BE2C (cell line): ENCODE results near the gene PROK1.
"Not testable (repeated sequence)": the region's sequence is repeated elsewhere in the genome, so short reads cannot be mapped to it uniquely, and the experiment has no call there.

Experiments used
- DNase-seq: peaks from one replicate; pipeline ENCODE4 v3.0.0-alpha.2; 2020
- H3K27me3 ChIP-seq: fragments of 250-450 bp; sonication (Bioruptor Pico); 2 replicates; pipeline ENCODE4 v1.5.1; 2020; ENCODE audit warnings: mild to moderate bottlenecking
- H3K36me3 ChIP-seq: fragments of 250-450 bp; sonication (Bioruptor Pico); 2 replicates; pipeline ENCODE4 v1.5.1; 2020; ENCODE audit warnings: mild to moderate bottlenecking
- H3K4me1 ChIP-seq: fragments of 250-450 bp; sonication (Bioruptor Pico); 2 replicates; pipeline ENCODE4 v1.5.1; 2020
- H3K4me3 ChIP-seq: 2 replicates; pipeline ENCODE4 v1.5.1; 2011; ENCODE audit warnings: low read depth, low read length
- H3K9me3 ChIP-seq: fragments of 250-450 bp; sonication (Bioruptor Pico); 2 replicates; pipeline ENCODE4 v1.5.1; 2020
- CTCF ChIP-seq: IDR thresholded peaks from 2 replicates; pipeline ENCODE4 v1.5.1; 2012; ENCODE audit warnings: mild to moderate bottlenecking, low read depth, low read length

PROK1 gene

GRCh38 chr1:110438893-110439292, 12.1 kb upstream of the PROK1 start:
- H3K36me3 ChIP-seq = no peaks in the 10 kb centered on the region
- H3K27me3 ChIP-seq = no peaks in the 10 kb centered on the region
- no peak for DNase-seq
- TF ChIP-seq CTCF = no peak
- H3K4me3 ChIP-seq = no peak overlapping the region
- H3K4me1 ChIP-seq = peaks cover 8% of the 10 kb centered on the region
- H3K9me3 ChIP-seq = no peaks in the 10 kb centered on the region; the same call in none of the 2 replicates

- not testable (repeated sequence) for H3K36me3 ChIP-seq, H3K4me3 ChIP-seq, DNase-seq, H3K27me3 ChIP-seq, H3K9me3 ChIP-seq, H3K4me1 ChIP-seq
Measured at GRCh38 chr1:110439873-110440272, 11.1 kb upstream of the PROK1 start.

- Histone ChIP-seq H3K4me3 (no peak overlapping the region), H3K36me3 (no peaks in the 10 kb centered on the region), H3K27me3 (no peaks in the 10 kb centered on the region), H3K4me1 (peaks cover 3% of the 10 kb centered on the region; the same call in 1 of the 2 replicates), H3K9me3 (no peaks in the 10 kb centered on the region)
- DNase-seq = no peak
- TF ChIP-seq CTCF = no peak
Measured at GRCh38 chr1:110440877-110441276, 10.1 kb upstream of the PROK1 start.

- DNase-seq = no peak
- no peaks in the 10 kb centered on the region for H3K36me3 ChIP-seq
- no peak overlapping the region for H3K4me3 ChIP-seq
- no peaks in the 10 kb centered on the region for H3K27me3 ChIP-seq
- no peaks in the 10 kb centered on the region for H3K9me3 ChIP-seq
- peaks cover 3% of the 10 kb centered on the region; the same call in 1 of the 2 replicates for H3K4me1 ChIP-seq
- TF ChIP-seq CTCF = no peak
Measured at GRCh38 chr1:110441888-110442287, 9.1 kb upstream of the PROK1 start.

- no peaks in the 10 kb centered on the region for H3K36me3 ChIP-seq
Measured at GRCh38 chr1:110443451-110443850, 7.5 kb upstream of the PROK1 start.

GRCh38 chr1:110444561-110444960, 6.4 kb upstream of the PROK1 start:
- H3K27me3 ChIP-seq = peaks cover 7% of the 10 kb centered on the region
- no peaks in the 10 kb centered on the region for H3K36me3 ChIP-seq
- no peak for DNase-seq
- H3K4me3 ChIP-seq = no peak overlapping the region
- H3K9me3 ChIP-seq = no peaks in the 10 kb centered on the region
- TF ChIP-seq CTCF = no peak
- peaks cover 2% of the 10 kb centered on the region; the same call in 1 of the 2 replicates for H3K4me1 ChIP-seq

More at GRCh38 chr1:110443451-110443850, 7.5 kb upstream of the PROK1 start:
- no peak for DNase-seq
- H3K4me1 ChIP-seq = peaks cover 3% of the 10 kb centered on the region; the same call in 1 of the 2 replicates
- H3K27me3 ChIP-seq = peaks cover 5% of the 10 kb centered on the region; the same call in 1 of the 2 replicates
- H3K4me3 ChIP-seq = no peak overlapping the region
- no peaks in the 10 kb centered on the region for H3K9me3 ChIP-seq
- TF ChIP-seq CTCF = no peak
